Measurements from ENCODE around the gene PRCC. TPM values are rescaled to one million over a fixed set of nuclear protein-coding genes. Genes with fewer than 3 reads are reported as not detected.

PRCC gene
- total RNA-seq, 1 experiment from 2014 or later = 122 TPM

- peak; percentile 34 for DNase-seq (ENCODE audit: low read depth)
These were observed 27.4 kb downstream of the PRCC start for GRCh38 chr1:156794506-156795373.

- no peak for DNase-seq (ENCODE audit: low read depth)
These were observed 28.0 kb downstream of the PRCC start for GRCh38 chr1:156795374-156795733.

- DNase-seq (ENCODE audit: low read depth) = no peak
These were observed 28.5 kb downstream of the PRCC start for GRCh38 chr1:156795787-156796186.

- DNase-seq (ENCODE audit: low read depth) = no peak
These were observed 29.2 kb downstream of the PRCC start for GRCh38 chr1:156796340-156797097.

- peak; percentile 55 for DNase-seq (ENCODE audit: low read depth)
These were observed 30.0 kb downstream of the PRCC start for GRCh38 chr1:156797212-156797871.

DNA sequence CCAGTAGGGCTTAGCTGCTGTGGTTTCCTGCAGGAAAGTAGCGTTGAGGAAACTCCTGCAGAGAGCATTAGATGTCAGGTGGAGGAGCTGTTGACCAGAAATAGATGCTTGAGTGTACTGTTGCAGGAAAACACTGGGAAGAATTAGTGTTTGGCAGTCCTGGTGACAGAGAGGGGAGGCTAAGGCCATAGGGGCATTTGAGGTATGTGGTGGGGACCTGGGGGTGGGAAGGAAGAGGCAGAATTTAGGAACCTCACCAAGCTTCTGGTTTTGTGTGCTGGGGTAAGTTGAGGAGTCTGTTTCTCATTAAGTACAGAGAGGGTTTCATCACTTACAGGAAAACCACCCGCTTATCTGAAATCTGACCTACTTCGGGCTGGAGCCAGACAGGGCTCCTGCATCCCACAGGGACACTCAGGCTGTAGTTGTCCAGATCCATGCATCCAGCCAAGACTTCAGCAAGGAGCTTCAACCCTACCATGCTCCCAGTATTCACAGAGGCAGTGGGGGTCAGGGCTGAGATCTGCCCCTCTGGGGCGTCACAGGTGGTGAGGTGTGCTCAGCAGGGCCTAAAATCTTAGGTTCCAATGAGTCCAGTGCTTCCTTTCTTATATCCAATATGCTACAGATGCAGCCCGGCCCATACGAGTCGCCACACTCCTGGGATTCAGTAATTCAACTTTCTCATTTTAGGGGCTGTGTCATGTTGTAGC lies 34.2 kb downstream of the PRCC start:
- no peak for DNase-seq (ENCODE audit: low read depth)

DNA sequence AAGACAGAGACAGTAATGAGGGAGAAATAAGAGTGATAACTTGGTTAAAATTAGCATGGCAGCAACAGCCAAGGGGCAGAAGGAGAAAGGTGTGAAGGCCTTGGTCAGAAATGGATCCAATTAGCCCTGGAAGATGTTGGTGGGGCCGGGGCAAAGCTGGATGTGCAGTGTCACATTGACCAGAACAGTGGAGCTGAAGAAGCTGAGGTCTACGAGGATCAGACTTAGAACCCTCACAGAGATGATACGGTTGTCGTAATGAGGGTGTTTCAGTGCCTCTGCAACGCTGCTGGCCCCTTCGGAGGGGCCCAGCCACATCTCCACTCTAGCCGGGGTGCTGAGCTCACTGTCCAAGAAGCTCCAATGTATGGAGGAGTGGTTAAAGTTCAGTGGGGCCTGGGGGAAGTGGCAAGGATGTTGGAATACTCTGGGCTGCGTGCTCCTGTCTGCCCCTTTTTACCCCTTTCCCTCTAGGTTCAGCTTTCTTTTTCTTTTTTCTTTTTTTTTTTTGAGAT lies 35.1 kb downstream of the PRCC start:
- no peak for DNase-seq (ENCODE audit: low read depth)

GRCh38 chr1:156803086-156803851 lies 35.9 kb downstream of the PRCC start:
- DNase-seq (ENCODE audit: low read depth) = no peak

- no peak for DNase-seq (ENCODE audit: low read depth)
These were observed 36.7 kb downstream of the PRCC start for GRCh38 chr1:156804026-156804425.

- DNase-seq (ENCODE audit: low read depth) = no peak
These were observed 37.4 kb downstream of the PRCC start for GRCh38 chr1:156804572-156805243.

DNA sequence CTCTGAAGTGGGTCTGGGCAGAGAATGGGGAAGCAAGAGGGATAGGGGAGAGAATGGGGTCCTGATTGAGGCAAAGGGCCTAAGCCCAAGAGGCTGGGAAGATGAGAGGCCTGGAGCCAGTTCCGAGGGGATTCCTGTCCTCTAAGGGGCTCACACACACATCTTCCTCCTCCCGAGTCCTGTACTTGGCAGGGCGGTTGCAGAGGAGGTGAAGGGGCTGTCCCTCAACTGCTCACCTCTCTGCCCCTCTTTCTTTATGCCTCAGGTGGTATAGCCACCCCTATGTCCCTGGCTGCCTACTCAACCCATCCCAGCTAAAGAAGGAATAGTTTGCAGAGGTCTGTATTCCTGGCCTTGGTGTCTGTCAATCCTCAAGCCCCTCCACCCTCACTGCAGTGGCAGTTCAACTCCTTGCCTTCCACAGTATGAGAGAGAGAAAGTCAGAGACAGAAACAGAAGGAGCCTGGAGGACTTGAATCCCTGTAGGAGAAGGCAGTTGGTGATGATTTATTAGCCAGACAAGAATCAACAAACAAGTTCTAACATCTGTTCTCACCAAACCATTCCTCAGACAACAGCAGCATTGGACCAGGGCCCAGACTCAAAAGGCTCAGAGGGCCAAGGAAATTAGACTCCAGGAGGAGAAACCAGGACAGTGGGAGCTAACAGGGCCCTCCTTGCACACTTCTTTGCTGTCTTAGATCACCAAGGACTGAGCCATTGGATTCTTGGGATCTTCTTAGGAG lies 38.6 kb downstream of the PRCC start:
- DNase-seq (ENCODE audit: low read depth) = no peak

GRCh38 chr1:156806512-156807440 lies 39.4 kb downstream of the PRCC start:
- DNase-seq (ENCODE audit: low read depth) = no peak

DNA sequence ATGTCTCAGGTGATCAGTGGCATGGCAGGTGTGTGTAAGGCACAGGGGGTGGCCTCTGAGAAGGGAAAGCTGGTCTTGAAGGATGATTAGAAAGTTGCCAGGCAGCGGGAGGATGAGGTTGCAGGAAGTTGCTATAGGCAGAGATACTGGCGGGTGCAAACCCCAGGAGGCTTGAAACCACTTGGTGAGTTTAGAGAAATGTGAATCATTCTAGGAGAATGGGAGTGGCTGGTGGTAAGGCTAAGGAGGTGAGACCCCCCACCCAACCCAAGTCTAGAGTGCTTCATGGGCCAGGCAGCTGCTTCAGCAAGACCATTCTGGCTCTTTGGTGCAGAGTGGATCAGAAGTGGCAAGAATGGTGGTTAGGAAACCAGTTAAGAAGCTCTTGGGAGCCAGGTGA lies 40.3 kb downstream of the PRCC start:
- no peak for DNase-seq (ENCODE audit: low read depth)

- DNase-seq (ENCODE audit: low read depth) = no peak
These were observed 41.1 kb downstream of the PRCC start for GRCh38 chr1:156808186-156809030.

- no peak for DNase-seq (ENCODE audit: low read depth)
These were observed 41.9 kb downstream of the PRCC start for GRCh38 chr1:156809281-156809680.

DNA sequence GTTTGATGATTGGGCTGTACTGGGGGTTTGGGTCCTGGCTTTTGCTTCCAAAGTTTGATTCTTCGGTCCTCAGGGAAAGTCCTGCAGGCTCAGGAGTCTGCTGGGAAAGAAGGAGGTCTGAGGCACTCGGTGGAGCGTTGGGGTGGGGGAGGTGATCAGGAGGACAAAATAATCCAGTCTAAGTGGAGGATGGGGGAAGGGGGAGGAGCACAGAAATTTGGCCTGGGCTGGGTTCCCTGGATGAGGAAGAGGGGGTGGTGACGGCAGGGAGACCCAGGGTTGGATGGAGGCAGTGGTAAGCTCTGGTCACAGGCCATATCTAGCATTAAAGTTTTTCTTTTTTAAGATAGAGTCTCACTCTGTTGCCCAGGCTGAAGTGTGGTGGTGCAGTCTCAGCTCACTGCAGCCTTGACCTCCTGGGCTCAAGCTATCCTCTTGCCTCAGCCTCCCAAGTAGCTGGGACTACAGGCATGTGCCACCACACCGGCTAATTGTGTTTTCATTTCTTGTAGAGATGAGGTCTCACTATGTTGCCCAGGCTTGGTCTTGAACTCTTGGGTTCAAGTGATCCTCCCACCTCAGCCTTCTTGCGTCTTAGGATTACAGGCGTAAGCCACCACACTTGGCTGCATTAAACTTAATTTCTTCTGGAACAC lies 42.5 kb downstream of the PRCC start:
- no peak for DNase-seq (ENCODE audit: low read depth)

GRCh38 chr1:156811168-156811567 lies 43.8 kb downstream of the PRCC start:
- DNase-seq (ENCODE audit: low read depth) = no peak
